Stimulated activated CD4-positive, alpha-beta T cell treated with anti-CD3 and anti-CD28 coated beads, Interleukin-4, amount 100 ng/mL, for 24 hours (primary cell): Measurements from ENCODE around the gene CPSF3.

Source experiments
- DNase-seq: peaks from one replicate; pipeline ENCODE4 v3.0.0-alpha.2; 2020

CPSF3 gene

DNA sequence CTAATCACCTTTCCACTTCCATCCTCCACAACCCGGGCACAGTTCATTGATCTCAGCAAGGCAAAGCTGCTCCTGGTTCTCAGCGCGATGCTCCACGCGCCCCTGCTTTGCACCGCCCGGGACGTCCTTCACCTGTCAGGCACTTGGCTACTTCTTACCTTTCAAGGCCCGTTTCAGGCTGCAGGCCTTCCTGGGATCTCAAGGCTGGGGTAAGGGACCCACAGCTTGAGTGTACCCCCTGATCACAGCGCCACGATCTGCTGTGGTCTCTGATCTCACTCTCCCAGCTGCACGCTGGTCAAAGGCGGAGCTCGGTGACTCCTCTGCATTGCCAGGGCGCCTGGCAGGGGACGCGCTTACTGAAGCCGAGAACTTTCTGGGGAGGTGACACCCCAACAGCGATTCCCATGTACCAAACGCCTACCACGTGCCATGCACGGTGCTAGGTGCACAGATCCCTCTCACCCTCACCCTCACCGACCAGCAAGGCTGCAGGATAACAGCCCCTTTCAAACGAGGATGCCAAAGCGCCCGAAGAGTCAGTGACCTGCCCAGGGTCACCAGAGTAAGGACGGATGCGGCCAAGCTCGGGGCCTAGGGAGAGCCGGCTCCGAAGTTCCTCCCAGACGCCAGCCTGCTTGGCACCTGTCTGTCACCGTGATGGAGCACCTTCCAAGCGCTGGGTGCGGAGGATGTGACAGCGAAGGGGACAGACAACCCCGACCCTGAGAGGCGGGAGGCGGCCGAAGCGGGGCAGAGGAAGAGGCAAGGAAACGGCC is 944 bp upstream of the CPSF3 start:
- peak; percentile 53 for DNase-seq

DNA sequence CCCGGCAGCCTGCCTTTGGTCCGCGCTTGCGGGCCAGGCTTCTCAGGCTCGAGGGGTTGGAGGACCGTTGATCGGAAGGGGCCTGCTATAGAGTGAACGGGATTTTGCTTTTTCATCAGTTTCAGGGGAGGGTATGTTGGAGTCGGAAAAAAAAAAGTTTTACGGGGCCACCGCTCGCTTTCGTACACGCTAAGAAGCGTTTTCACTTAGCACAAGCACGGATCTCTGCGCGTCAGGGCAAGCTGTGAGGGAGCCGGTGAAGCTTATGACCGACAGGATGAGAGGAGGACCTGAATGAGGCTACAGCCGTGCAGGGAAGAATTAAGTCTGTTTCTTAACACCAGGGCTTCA is 443 bp downstream of the CPSF3 start:
- DNase-seq: peak; percentile 35

DNA sequence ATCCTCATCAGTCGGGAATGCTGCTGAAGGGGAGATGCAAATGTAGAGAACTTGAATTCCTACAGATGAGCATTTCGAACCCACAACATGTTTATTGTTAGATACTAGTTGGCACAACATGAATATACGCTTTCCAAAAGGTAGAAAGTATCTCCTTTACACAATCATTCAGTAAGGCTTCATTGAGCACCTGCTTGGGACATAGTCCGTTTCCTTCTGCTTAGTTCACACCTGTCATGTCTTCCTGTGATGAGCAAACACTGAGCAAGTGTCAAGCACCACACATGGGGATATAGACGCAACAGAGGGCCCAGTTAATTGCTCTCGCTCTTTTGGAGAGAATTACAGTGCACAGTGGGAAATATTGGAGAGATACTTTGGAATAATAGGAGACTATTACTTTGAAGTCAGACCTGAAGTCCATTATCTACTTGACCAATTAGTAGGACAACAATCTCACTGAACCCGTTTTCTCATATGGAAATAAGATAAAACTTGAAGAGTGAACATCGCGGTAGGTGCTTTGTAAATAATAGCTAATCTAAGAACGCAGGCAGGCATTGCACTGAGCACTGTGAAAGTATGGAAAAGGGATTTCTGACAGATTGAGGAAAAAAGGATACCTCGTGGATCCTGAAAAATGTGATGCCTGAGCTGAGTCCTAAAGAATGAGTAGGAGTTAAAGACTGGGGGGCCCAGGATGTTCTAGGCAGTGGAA is 1.2 kb downstream of the CPSF3 start:
- no peak for DNase-seq

DNA sequence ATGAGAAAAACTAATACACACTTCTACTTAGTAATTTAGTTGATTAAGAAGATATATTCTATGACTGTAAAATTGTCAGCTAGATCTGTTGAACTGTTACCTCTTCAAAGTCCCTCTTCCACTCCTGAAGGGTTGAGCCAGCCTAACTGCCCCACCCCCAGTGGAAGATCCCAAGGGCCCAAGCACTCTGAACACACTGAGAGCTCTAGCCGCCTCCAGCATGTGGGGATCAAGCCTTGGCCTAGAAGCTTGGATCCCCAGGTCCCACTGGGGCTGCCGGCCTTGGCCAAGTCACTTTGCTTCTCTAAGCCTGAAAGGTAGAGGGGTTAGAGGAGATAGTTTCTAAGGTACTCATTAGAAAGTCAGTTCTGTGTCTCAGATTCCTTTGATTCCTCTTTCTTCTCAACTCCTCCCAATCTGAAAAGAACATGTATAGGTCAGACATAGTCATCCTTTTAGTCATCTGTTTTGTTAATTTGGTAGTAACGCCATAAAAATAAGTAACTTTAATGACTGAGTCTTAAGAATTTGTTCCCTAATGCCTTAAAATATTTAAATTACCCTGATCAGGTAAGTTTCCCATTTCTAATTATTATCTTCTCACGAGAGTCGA is 5.6 kb downstream of the CPSF3 start:
- no peak for DNase-seq

DNA sequence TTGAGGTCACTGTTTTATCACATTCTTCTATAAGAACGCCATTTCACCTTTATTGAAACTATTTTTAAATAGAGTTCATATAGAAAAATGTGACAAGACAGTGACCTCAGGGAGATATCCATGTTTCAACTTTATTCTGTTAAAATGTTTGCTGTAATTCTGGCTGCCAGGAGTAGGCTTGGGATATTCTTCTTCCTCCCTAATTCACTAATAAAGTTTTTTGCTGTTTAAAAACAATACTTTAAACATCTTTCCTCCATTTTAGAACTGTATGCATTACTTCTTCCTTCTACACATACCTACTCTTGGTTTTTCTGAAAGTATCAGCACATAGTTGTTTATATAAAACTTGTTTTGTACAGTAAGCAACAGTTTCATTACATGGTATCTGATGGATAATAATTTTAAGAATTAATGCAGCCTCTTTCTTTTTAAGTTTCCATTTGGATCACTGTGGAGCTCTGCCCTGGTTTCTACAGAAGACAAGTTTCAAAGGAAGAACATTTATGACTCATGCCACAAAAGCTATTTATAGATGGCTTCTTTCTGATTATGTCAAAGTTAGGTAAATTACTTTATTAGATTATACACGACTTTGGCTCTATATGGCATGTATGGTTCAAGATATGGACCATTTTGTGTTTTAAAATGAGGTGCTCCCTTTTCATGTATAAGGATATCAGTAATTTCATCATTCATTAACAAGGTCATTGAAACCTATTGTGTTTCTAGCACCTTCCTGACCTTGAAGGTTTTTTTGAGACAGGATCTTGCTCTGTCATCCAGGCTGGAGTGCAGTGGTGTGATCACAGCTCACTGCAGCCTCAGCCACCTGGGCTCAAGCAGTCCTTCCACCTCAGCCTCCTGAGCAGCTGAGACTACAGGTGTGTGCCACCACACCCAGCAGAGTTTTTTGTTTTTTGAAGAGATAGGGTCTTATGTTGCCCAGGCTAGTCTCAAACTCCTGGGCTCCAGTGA is 7.2 kb downstream of the CPSF3 start:
- no peak for DNase-seq

DNA sequence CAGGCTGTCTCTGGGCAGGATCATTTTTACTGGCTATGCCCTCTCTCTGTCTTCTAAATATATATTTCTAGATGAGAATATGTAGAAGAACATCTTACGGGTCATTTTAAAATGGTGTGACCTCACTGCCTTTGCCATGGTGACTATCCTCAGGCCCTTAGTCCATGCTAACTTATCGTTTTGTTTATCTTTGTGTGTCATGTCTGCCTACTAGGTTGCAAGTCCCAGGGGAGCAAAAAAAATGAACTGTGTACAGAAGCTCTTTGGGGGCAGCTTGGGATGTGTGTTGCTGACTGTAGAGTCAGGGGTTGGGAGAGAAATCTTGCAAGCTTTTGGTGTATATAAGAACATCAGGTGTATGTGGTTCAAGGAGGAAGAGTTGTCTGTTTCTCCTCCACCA is 11.0 kb downstream of the CPSF3 start:
- DNase-seq: no peak

DNA sequence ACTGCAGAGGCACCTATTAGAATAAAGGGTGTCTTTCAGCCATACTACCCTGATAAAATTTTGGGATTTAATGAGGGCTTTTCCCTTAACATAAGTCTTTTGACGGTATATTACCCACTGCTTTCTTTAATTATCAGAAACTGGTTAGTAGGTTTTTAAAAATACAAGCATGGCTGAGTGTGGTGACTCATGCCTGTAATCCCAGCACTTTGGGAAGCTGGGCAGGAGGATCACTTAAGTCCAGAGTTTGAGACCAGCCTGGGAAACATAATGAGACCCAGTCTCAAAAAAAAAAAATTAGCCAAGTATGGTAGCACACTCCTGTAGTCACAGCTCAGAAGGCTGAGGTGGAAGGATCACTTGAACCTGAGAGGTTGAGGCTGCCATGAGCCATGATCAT is 16.1 kb downstream of the CPSF3 start:
- DNase-seq: no peak

DNA sequence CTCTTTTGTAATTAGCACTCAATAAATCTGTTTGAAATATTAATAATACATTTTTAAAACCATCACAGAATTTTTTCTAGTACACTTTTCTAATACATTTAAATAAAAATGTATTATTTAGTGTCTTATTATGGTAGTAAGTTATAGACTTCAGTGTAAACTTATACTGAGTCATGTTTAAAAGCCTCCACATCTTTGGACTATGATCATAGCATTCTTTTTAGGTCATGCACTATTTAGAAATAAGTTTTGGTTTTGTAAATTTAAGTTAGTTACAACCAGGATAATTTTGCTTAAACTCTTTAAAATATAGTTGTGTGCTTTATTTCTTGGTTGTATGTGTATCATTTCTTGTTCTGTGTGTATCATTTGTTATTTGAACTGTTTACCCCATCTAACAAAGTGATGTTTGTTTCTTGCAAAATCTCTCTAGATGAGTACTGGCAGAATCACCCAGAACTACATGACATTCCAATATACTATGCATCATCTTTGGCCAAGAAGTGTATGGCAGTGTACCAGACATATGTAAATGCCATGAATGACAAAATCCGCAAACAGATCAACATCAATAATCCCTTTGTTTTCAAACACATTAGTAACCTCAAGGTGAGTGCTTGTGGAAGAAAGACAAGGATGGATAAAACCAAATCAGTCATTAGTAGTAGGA is 16.7 kb downstream of the CPSF3 start:
- DNase-seq: no peak

DNA sequence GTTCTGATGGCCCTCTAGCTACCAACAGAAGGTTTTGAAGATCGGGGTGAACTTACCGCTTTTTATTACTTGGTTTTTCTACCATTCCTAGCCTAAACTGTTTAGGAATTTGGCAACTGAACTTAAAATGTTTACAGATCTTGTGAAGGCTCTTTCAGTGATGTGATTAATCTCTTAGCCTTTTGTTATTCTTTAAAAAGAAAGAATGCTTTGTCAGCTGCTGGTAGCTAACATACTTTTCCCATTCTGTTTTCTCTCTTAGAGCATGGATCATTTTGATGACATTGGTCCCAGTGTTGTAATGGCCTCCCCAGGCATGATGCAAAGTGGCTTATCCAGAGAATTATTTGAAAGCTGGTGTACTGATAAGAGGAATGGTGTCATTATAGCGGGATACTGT is 18.1 kb downstream of the CPSF3 start:
- no peak for DNase-seq

DNA sequence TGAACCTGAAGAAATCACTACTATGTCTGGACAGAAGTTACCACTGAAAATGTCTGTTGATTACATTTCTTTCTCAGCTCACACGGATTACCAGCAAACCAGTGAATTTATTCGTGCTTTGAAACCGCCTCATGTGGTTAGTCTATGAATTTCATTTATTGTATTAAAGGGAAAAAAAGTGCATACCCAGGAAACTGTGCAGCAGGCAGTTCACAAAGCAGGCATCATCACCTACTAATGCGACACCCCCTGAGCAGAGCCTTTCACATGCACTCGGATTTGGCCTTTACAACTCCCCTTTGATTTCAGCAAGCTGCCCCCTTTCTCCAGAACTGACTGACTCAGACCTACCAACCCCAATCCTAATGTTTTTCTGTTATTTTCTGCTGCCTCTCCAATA is 20.1 kb downstream of the CPSF3 start:
- DNase-seq: no peak

DNA sequence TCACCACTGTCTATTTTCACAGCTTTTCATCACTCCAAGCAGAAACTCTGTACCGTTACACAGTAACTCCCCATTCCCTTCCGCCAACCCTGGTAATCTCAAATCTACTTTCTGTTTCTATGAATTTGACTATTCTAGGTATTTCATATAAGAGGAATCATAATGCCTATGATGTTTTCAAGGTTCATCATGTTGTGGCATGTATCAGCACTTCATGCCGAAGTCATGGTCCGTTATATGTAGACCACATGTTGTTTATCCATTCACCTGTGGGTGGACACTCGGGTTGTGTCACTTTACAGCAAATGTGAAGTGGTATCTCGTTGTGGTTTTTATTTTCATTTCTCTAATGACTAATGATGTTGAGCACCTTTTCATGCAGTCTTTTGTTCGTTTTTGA is 21.6 kb downstream of the CPSF3 start:
- DNase-seq: no peak

DNA sequence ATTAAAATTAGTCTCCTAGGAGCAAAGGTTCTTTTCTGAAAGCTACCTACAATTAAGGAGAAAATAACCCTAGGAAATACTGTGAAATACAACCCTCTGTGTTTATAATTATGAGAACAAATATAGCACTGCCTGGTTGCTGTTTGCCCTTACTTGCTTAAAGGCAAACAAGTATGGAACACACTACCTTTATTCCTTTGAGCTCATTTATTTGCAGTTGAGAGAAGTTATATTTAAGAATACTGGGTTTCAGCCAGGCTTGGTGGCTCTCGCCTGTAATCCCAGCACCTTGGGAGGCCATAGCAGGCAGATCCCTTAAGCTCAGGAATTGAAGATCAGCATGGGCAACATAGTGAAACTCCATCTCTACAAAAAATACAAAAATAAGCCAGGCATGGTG is 27.8 kb downstream of the CPSF3 start:
- DNase-seq: no peak

DNA sequence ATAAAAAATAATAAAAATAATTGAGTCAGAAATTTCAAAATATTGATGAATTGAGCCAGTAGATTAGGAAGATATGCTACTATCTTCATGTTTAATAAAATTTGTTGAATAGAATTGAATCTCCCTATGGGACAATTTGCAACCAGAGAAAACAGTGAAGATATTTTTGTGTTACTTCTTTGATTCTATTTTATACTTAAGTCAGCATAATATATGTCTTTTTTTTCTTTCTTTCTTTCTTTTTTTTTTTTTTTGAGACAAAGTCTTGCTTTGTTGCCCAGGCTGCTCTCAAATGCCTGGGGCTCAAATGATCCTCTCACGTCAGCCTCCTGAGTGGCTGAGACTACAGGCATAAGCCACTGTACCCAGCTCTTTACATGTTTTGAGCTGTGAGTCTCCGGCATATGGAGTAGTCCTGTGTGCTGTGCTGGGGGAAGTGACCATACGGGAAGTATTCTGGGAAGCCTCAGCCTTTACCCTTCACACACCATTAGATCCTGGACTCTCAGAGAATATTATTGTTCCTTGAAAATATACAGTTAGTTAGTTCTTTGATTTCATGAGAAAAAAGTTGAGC is 37.1 kb downstream of the CPSF3 start:
- no peak for DNase-seq

DNA sequence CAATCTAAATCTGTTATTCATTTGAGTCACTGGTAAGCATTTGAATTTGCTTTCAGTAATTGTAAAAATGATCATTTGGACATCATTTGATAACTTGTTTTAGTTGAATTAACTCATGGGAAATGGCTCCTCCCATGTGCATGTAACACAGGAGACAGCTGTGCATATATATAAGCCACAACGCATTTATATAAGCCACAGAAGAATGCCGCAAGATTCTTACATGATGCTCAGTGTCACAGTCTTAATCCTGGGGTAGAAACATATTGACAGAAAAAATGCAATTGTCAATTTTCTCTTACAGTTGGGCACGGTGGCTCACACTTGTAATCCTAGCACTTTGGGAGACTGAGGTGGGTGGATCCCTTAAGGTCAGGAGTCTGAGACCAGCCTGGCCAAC is 37.6 kb downstream of the CPSF3 start:
- no peak for DNase-seq

DNA sequence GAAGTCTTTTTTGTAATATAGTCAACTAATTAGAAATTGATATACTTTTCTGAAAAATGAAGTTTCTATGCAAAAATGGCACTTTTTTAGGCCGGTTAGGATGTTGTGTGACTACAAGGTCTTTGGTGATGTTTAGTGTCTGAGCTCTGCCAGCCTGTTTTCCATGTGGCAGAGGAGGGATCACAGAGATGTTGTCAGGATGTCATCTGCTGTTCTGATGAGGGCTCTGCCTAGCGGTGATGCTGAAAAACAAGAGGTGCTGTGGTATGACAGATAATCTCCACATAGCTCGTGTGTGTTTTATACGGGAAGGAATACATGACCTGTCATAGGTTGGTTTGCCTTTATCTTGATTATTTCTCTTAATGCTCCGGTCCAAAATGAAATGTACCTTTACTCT is 38.9 kb downstream of the CPSF3 start:
- DNase-seq: no peak

DNA sequence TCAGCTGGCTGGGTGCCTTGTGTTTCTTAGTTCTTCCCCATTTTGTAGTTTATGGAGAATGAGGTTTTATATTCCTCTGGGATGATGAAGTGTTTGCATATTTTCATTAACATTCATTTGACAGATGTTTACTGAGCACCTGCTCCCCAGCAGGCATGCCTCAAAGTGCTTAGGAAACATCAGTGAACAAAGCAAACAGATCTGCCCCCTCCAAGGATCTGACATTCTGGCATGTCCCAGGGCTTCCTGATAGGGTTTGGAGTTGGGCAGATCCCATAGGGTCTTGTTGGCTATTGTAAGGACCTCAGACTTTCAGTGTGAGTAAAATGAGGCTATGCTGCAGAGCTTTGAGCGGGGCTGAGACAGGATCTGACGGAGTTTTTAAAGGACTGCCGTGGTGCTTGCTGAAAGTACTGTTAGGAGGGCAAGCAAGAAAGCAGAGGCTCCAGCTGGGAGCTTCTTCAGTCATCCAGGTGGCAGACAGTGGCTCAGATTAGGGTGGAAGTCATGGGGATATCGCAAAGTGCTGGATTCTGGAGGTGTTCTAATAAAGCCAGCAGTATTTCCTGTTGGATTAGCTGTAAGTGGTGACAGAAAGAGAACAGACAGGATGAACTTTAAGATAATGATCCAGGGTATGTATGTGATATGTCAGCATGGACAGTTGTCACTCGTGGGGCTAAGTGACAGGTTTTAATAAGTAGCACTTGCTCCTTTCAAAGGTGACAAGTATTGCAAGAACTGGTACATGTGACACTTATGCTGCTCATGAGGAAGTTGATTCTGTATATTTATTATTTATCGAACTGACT is 39.6 kb downstream of the CPSF3 start:
- no peak for DNase-seq

DNA sequence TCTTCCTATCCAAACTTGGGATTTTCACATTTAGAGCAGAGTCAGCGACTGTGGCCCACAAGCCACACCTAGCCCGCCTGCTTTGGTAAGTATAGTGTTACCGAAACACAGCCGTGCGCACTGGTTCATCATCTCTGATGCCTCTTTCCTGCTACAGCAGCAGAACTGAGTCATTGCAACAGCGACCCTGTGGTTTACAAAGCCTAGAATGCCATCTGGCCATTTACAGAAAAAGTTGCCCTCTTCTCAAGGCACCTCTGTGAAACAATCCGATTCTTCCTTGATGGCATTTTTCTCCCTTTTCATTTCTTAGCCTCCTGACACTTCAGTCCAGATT is 40.2 kb downstream of the CPSF3 start:
- no peak for DNase-seq

DNA sequence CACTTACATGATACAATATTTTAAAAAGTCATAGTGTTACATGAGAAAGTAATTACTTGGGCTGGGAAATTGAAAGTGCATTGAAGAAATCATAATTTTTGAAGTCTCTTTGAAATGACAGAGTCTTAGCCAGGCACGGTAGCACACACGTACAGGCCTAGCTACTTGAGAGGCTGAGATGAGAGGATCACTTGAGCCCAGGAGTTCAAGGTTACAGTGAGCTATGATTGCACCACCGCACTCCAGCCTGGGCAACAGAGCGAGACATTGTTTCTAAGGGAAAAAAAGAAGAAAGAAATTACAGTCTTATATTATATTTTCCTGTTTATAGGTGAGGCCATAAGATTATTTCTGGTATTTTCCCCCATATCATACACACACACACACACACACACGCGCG is 41.7 kb downstream of the CPSF3 start:
- no peak for DNase-seq

DNA sequence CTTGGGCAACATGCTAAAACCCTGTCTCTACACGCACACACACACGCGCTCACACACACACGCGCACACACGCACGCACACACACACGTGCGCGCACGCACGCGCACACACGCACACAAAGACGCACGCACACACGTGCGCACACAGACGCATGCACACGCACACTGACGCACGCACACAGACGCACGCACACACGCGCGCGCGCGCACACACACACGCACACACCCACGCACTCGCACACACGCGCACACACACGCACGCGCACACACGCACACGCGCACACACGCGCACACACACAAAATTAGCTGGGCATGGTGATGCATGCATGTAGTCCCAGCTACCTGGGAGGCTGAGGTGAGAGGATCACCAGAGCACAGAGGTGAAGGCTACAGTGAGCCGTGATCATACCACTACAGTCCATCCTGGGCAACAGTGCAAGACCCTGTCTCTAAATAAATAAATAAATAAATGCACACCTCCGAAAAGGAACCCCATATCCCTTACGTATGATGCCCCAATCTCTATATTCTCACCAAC is 42.8 kb downstream of the CPSF3 start:
- DNase-seq: no peak

DNA sequence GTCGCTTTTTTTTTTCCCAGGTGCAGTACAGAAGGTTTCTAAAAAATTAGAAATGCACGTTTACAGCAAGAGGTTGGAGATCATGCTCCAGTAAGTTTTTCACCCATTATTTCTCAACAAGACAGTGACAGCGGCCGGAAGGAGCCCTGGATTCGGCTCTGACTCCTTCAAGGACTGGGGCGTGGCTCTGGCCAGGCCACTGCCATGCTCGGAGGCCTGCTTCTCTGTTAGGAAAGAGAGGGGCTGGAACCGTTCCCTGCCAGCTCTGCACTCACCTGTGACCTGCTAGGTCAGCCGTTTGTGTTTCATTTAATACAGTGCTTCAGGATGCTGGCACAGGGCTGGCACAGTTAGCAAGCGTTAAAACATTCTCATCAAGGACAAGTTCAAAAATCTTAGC is 44.2 kb downstream of the CPSF3 start:
- DNase-seq: no peak

DNA sequence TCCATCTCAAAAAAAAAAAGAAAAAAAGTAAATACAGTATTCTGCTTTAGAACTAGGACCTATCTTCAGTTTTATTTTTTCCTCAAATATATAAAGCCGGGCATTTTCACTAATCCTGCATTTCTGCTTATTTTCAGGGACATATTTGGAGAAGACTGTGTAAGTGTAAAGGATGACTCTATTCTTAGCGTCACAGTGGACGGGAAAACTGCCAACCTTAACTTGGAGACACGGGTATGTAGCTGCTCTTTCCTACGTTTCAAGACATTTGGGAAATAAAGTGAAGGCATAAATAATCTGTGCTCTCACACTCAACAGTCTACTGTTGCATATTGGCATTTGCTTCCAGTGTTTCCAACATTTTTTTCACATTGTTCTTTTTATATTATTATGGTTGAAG is 47.8 kb downstream of the CPSF3 start:
- DNase-seq: no peak
